Measurements from ENCODE around the gene UGDH. TPM values are rescaled to one million over a fixed set of nuclear protein-coding genes. Genes with fewer than 3 reads are reported as not detected.

Gene UGDH
- total and polyA plus RNA-seq, 2 of the 8 experiments (the other 6 are each of a cell fraction or from before 2014, with no cell fraction given), result 32.0 to 128 TPM

- TF ChIP-seq CHD7 (IDR thresholded peaks at IDR 0.05; ENCODE audit: insufficient replicate concordance, low read length) (no peak), TCF12 (IDR thresholded peaks at IDR 0.05; ENCODE audit: low read depth, low read length) (no peak), RFX5 (IDR thresholded peaks at IDR 0.05; ENCODE audit: borderline replicate concordance, low read depth, low read length) (no peak), MAFK (IDR thresholded peaks at IDR 0.05; ENCODE audit: low read depth, low read length) (no peak), GTF2F1 (IDR thresholded peaks at IDR 0.05; ENCODE audit: borderline replicate concordance, low read depth, low read length) (no peak), TAF1 (IDR thresholded peaks at IDR 0.05; ENCODE audit: low read depth, low read length) (no peak), CHD1 (IDR thresholded peaks at IDR 0.05; ENCODE audit: low read depth, low read length) (no peak), POLR2AphosphoS5 (IDR thresholded peaks at IDR 0.05; ENCODE audit: low read depth, low read length) (no peak), POLR2A (IDR thresholded peaks at IDR 0.05; ENCODE audit: control extremely low read depth in 1 of 2, low read depth in 2 of 2, low read length in 2 of 2) (no peak), EGR1 (IDR thresholded peaks at IDR 0.05; ENCODE audit: borderline replicate concordance, low read depth, low read length) (no peak), SAP30 (IDR thresholded peaks at IDR 0.05; ENCODE audit: insufficient read depth, insufficient replicate concordance, low read length) (no peak), SP2 (IDR thresholded peaks at IDR 0.05; ENCODE audit: low read length) (no peak), FOSL1 (IDR thresholded peaks at IDR 0.05; ENCODE audit: insufficient read depth, low read depth, low read length) (no peak)
Observed at GRCh38 chr4:39518484-39518883, 8.8 kb downstream of the UGDH start (continued).

Measured in H1 (cell line).